Keratinocyte (primary cell): Measurements from ENCODE around the gene AGAP1. TPM values are rescaled to one million over a fixed set of nuclear protein-coding genes. Genes with fewer than 3 reads are reported as not detected.

Experiments
- DNase-seq: peaks from one replicate; pipeline ENCODE4 v3.0.0-alpha.2; 2011; ENCODE audit warnings: low read depth, missing footprints, low spot score
- FAIRE-seq: peaks from 2 replicates; lab custom pipeline; 2011; peaks lifted over from hg19 to GRCh38; lab: Jason Lieb, UNC
- H2AFZ ChIP-seq: 2 replicates; pipeline ENCODE4 v1.6.0; 2012; ENCODE audit warnings: low read length, control low read depth, inconsistent platforms; ENCODE audit not compliant: control insufficient read depth
- H3K27ac ChIP-seq: 2 replicates; pipeline ENCODE4 v1.5.1; 2011; ENCODE audit warnings: low read length; ENCODE audit not compliant: control insufficient read depth, insufficient read depth
- H3K27me3 ChIP-seq: 3 replicates; pipeline ENCODE4 v1.6.0; 2011; ENCODE audit warnings: low read length; ENCODE audit not compliant: control insufficient read depth, insufficient read depth; ENCODE audit errors: extremely low read depth
- H3K36me3 ChIP-seq, 2 experiments: 2 replicates in 1 of 2; 3 replicates in 1 of 2; pipeline ENCODE4 v1.5.1; 2011; ENCODE audit warnings: low read length in 2 of 2, mild to moderate bottlenecking in 1 of 2; ENCODE audit not compliant: control insufficient read depth in 2 of 2, insufficient read depth in 2 of 2; ENCODE audit errors: extremely low read depth in 1 of 2
- H3K4me1 ChIP-seq: 3 replicates; pipeline ENCODE4 v1.5.1; 2011; ENCODE audit warnings: low read length; ENCODE audit not compliant: control insufficient read depth, insufficient read depth; ENCODE audit errors: extremely low read depth
- H3K4me2 ChIP-seq: 3 replicates; pipeline ENCODE4 v1.6.0; 2011; ENCODE audit warnings: low read depth, low read length; ENCODE audit not compliant: control insufficient read depth, insufficient read depth; ENCODE audit errors: extremely low read depth
- H3K4me3 ChIP-seq, 3 experiments: fragments of 200-600 bp in 1 of 3; sonication (generic) in 1 of 3; 2 replicates in 2 of 3; 3 replicates in 1 of 3; pipeline ENCODE4 v1.5.1; 2011 to 2016; ENCODE audit warnings: low read length in 3 of 3, mild to moderate bottlenecking in 3 of 3, control low read depth in 2 of 3, inconsistent platforms in 1 of 3, low read depth in 1 of 3, mixed read lengths in 1 of 3, mixed run types in 1 of 3, moderate library complexity in 1 of 3; ENCODE audit not compliant: control insufficient read depth in 2 of 3, insufficient read depth in 2 of 3; ENCODE audit errors: extremely low read depth in 1 of 3
- H3K79me2 ChIP-seq: 2 replicates; pipeline ENCODE4 v1.6.0; 2012; ENCODE audit warnings: low read length; ENCODE audit not compliant: control insufficient read depth, insufficient read depth
- H3K9ac ChIP-seq: 3 replicates; pipeline ENCODE4 v1.6.0; 2011; ENCODE audit warnings: low read length; ENCODE audit not compliant: control insufficient read depth, insufficient read depth; ENCODE audit errors: extremely low read depth
- H3K9me1 ChIP-seq: 3 replicates; pipeline ENCODE4 v1.6.0; 2011; ENCODE audit warnings: low read length; ENCODE audit not compliant: control insufficient read depth, insufficient read depth; ENCODE audit errors: extremely low read depth
- H3K9me3 ChIP-seq: 2 replicates; pipeline ENCODE4 v1.5.1; 2012; ENCODE audit warnings: low read depth, low read length; ENCODE audit not compliant: control insufficient read depth
- H4K20me1 ChIP-seq: 3 replicates; pipeline ENCODE4 v1.6.0; 2011; ENCODE audit warnings: low read length; ENCODE audit not compliant: control insufficient read depth, insufficient read depth; ENCODE audit errors: extremely low read depth
- CTCF ChIP-seq, 3 experiments: IDR thresholded peaks in 1 of 3; conservative IDR thresholded peaks in 1 of 3; optimal IDR thresholded peaks in 1 of 3; 2 replicates in 2 of 3; 3 replicates in 1 of 3; pipeline versions ENCODE3 to v1.5.1; 2011; ENCODE audit warnings: low read length in 3 of 3, mild to moderate bottlenecking in 3 of 3, moderate library complexity in 2 of 3, control low read depth in 1 of 3, inconsistent platforms in 1 of 3; ENCODE audit not compliant: insufficient read depth in 2 of 3; ENCODE audit errors: extremely low read depth in 1 of 3
- EZH2 ChIP-seq: IDR thresholded peaks from one replicate; pipeline ENCODE4 v1.6.1; 2012; ENCODE audit warnings: inconsistent platforms, mild to moderate bottlenecking, low read length, moderate library complexity
- dilution Hi-C: fragments of 300-500 bp; cut with MboI; formaldehyde crosslinking; loops from one replicate; pipeline ENCODE4 v1.7.0; 2020; ENCODE audit warnings: low sequenced_read_pairs; ENCODE audit not compliant: extremely low pct_ligation_motif_present
- polyA plus RNA-seq, 5 experiments: library from polyadenylated mRNA; depleted of rRNA in 3 of 5; stranded (reverse) in 3 of 5; stranded (forward) in 1 of 5; unstranded in 1 of 5; fragments of >200 nt; gene quantifications; 1 replicate in 1 of 5; 2 replicates in 3 of 5; 3 replicates in 1 of 5; pipeline versions ENCODE4 v1.2.1 to v1.2.3, GENCODE V29; 2011 to 2012; ENCODE audit warnings: missing spikeins in 2 of 5, low read depth in 1 of 5, low replicate concordance in 1 of 5

The AGAP1 gene
- polyA plus RNA-seq, 1 donor (not counting 4 experiments of a cell fraction or from before 2014, with no cell fraction given): 12.6 TPM

GRCh38 chr2:235937087-235937486 lies 443.2 kb downstream of the AGAP1 start:
- FAIRE-seq (no peak), DNase-seq (no peak)
- Histone ChIP-seq H2AFZ (no peak overlapping the region), H3K9ac (no peak overlapping the region), H3K27ac (no peak overlapping the region), H3K27me3 (no peaks in the 10 kb centered on the region), H3K4me2 (no peak overlapping the region), H3K36me3 (peaks cover 0 to 3% of the 10 kb centered on the region in 2 experiments), H3K79me2 (no peaks in the 10 kb centered on the region), H3K4me3 (no peak overlapping the region), H3K4me1 (no peaks in the 10 kb centered on the region), H4K20me1 (no peaks in the 10 kb centered on the region), H3K9me3 (no peaks in the 10 kb centered on the region), H3K9me1 (no peaks in the 10 kb centered on the region)
- no peak for TF ChIP-seq CTCF (optimal IDR thresholded peaks at IDR 0.05 in 1 of 3, IDR thresholded peaks at IDR 0.05 in 1 of 3, conservative IDR thresholded peaks at IDR 0.05 in 1 of 3; ENCODE audit: extremely low read depth in 1 of 3, insufficient read depth in 2 of 3, low read length in 3 of 3)
- no peak for TF ChIP-seq EZH2
- dilution Hi-C loops: no loop called here

DNA sequence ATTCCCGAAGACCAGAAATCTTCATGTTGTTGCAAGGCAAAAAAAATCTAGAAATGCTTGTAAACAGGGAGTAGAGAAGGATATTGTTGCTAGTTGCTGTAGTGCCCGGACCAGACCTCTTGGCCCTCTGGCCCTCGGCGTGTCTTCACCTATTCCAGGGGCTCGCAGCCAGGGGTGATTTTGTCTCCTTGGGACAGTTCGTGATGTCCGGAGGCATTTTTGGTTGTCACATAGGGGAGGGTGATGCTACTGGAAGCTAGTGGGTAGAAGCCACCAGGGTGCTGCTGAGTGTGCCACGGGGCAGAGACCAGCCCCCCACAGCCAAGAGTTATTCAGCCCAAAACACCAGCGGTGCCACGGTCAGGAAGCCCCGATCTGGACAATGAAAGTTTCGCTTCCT lies 443.7 kb downstream of the AGAP1 start:
- Histone ChIP-seq H2AFZ (no peak overlapping the region), H3K9me3 (no peaks in the 10 kb centered on the region), H3K36me3 (peaks cover 0 to 1% of the 10 kb centered on the region in 2 experiments), H3K4me2 (no peak overlapping the region), H3K9ac (no peak overlapping the region), H3K27me3 (no peaks in the 10 kb centered on the region), H3K4me1 (no peaks in the 10 kb centered on the region), H4K20me1 (no peaks in the 10 kb centered on the region), H3K9me1 (no peaks in the 10 kb centered on the region), H3K27ac (no peak overlapping the region), H3K4me3 (no peak overlapping the region), H3K79me2 (no peaks in the 10 kb centered on the region)
- dilution Hi-C loops: no loop called here
- DNase-seq (no peak), FAIRE-seq (no peak)
- TF ChIP-seq EZH2 (no peak), CTCF (optimal IDR thresholded peaks at IDR 0.05 in 1 of 3, IDR thresholded peaks at IDR 0.05 in 1 of 3, conservative IDR thresholded peaks at IDR 0.05 in 1 of 3; ENCODE audit: extremely low read depth in 1 of 3, insufficient read depth in 2 of 3, low read length in 3 of 3) (no peak)
